Lung (tissue), 12 donors: ENCODE results near the gene USP37. TPM values are rescaled to one million over a fixed set of nuclear protein-coding genes. Genes with fewer than 3 reads are reported as not detected.

ENCODE experiments used
- ATAC-seq: fragments of 200-7000 bp; cut with Tn5 transposase; one replicate; pipeline ENCODE4 v1.9.1; 2020; ENCODE audit warnings: moderate number of reproducible peaks; ENCODE audit not compliant: insufficient read depth, low FRiP score
- DNase-seq, 3 donors: peaks; one replicate each; pipeline ENCODE4 v3.0.0-alpha.2; 2013 to 2017
- H3K27ac ChIP-seq, 2 donors: one replicate each; pipeline ENCODE4 v1.5.1; 2013; ENCODE audit warnings: mild to moderate bottlenecking in 2 of 2, moderate library complexity in 2 of 2, control low read depth in 1 of 2, inconsistent platforms in 1 of 2, low read depth in 1 of 2, low read length in 1 of 2
- H3K27me3 ChIP-seq, 3 donors: one replicate each; pipeline ENCODE4 v1.5.1; 2013; ENCODE audit warnings: low read length in 2 of 3; ENCODE audit not compliant: control insufficient read depth in 3 of 3, insufficient read depth in 3 of 3
- H3K36me3 ChIP-seq, 4 donors: one replicate each; pipeline ENCODE4 v1.5.1; 2013; ENCODE audit warnings: low read length in 4 of 4, mild to moderate bottlenecking in 1 of 4, moderate library complexity in 1 of 4; ENCODE audit not compliant: control insufficient read depth in 4 of 4, insufficient read depth in 4 of 4
- H3K4me1 ChIP-seq, 5 donors: one replicate each; pipeline ENCODE4 v1.5.1; 2013; ENCODE audit warnings: low read length in 5 of 5, mild to moderate bottlenecking in 2 of 5, moderate library complexity in 1 of 5; ENCODE audit not compliant: control insufficient read depth in 5 of 5, insufficient read depth in 5 of 5
- H3K4me3 ChIP-seq: one replicate; pipeline ENCODE4 v1.5.1; 2013; ENCODE audit warnings: mild to moderate bottlenecking, control low read depth, moderate library complexity
- H3K9ac ChIP-seq, 2 donors: one replicate each; pipeline ENCODE4 v1.5.1; 2013; ENCODE audit warnings: low read length in 2 of 2, control low read depth in 1 of 2; ENCODE audit not compliant: insufficient read depth in 1 of 2
- H3K9me3 ChIP-seq, 4 donors: one replicate each; pipeline ENCODE4 v1.5.1; 2013; ENCODE audit warnings: low read length in 3 of 4, mild to moderate bottlenecking in 1 of 4, moderate library complexity in 1 of 4; ENCODE audit not compliant: control insufficient read depth in 4 of 4, insufficient read depth in 3 of 4
- CTCF ChIP-seq: IDR thresholded peaks from 2 replicates; pipeline ENCODE4 v1.5.1; 2012; ENCODE audit warnings: mild to moderate bottlenecking; ENCODE audit errors: control extremely low read depth, extremely low read depth
- whole genome bisulfite sequencing, 2 donors: extraction: QIAGEN DNeasy Blood & Tissue Kit; methylation state at CpG; one replicate each; pipeline ENCODE4 v1.1.7; 2013; 5-methylcytosine and 5-hydroxymethylcytosine counted together
- polyA plus RNA-seq, 2 donors: library from polyadenylated mRNA; stranded (reverse); fragments of 200-250 nt; gene quantifications; one replicate each; pipeline ENCODE4 v1.2.1, GENCODE V29; 2013
- total RNA-seq, 2 donors: library from RNA; depleted of rRNA in 1 of 2; stranded (reverse); fragments of >200 nt in 1 of 2; gene quantifications; one replicate each; pipeline ENCODE4 v1.2.1, GENCODE V29; 2014 to 2021
- donor health status: control.
- donor health status: control.
- donor health status: Bipolar disorder and iron deficiency.
- donor health status: healthy.
- donor health status: DM: yes; HTN: yes; CAD: no.

The USP37 gene
- total and polyA plus RNA-seq, 4 donors: 2.6 to 23.5 (median 8.1) TPM

- TF ChIP-seq CTCF: no peak
- DNase-seq: no peak
- Histone ChIP-seq H3K4me3 (no peak overlapping the region), H3K27ac (no peak overlapping the region), H3K9ac (no peak overlapping the region), H3K27me3 (no peaks in the 10 kb centered on the region), H3K36me3 (peaks cover 0 to 2% (median under 1%) of the 10 kb centered on the region in 4 donors), H3K4me1 (no peaks in the 10 kb centered on the region), H3K9me3 (no peaks in the 10 kb centered on the region)
- ATAC-seq: no peak
- 96 to 98% methylated on average over 5 of the region's 5 CpGs for WGBS, 2 donors
Measured at GRCh38 chr2:218513676-218514075, 54.5 kb downstream of the USP37 start.

- no peaks in the 10 kb centered on the region for H3K9me3 ChIP-seq
- no peak for TF ChIP-seq CTCF
- no peaks in the 10 kb centered on the region for H3K27me3 ChIP-seq
- no peaks in the 10 kb centered on the region for H3K4me1 ChIP-seq
- H3K36me3 ChIP-seq: peaks cover 0 to 10% (median 3%) of the 10 kb centered on the region in 4 donors
- H3K4me3 ChIP-seq: no peak overlapping the region
- no peak overlapping the region for H3K9ac ChIP-seq
- DNase-seq (no peak), ATAC-seq (no peak)
- no peak overlapping the region for H3K27ac ChIP-seq
Measured at GRCh38 chr2:218508299-218508698, 59.9 kb downstream of the USP37 start.

GRCh38 chr2:218505754-218506371, 62.3 kb downstream of the USP37 start:
- peaks cover 0 to 13% (median 7%) of the 10 kb centered on the region in 5 donors for H3K4me1 ChIP-seq
- no peaks in the 10 kb centered on the region for H3K27me3 ChIP-seq
- 96 to 99% methylated on average over 6 of the region's 6 CpGs for WGBS, 2 donors
- no peak overlapping the region for H3K27ac ChIP-seq
- DNase-seq: no peak
- H3K4me3 ChIP-seq: no peak overlapping the region
- no peak for TF ChIP-seq CTCF
- ATAC-seq: no peak
- H3K36me3 ChIP-seq: peaks cover 0 to 10% (median 2%) of the 10 kb centered on the region in 4 donors
- H3K9me3 ChIP-seq: no peaks in the 10 kb centered on the region
- no peak overlapping the region for H3K9ac ChIP-seq

GRCh38 chr2:218501665-218502064, 66.5 kb downstream of the USP37 start:
- peak overlapping the region in 1 of 2 donors; percentile 60 for H3K27ac ChIP-seq
- H3K9me3 ChIP-seq: no peaks in the 10 kb centered on the region
- no peak for TF ChIP-seq CTCF
- H3K36me3 ChIP-seq: peaks cover 0 to 6% (median 3%) of the 10 kb centered on the region in 4 donors
- H3K4me1 ChIP-seq: peaks cover 0 to 13% (median 7%) of the 10 kb centered on the region in 5 donors
- DNase-seq (peak; percentile 14 to 86 (median 74)), ATAC-seq (no peak)
- no peak overlapping the region for H3K4me3 ChIP-seq
- H3K9ac ChIP-seq: peak overlapping the region in 1 of 2 donors; percentile 59
- WGBS, 2 donors: 36 to 54% methylated on average over 2 of the region's 2 CpGs
- H3K27me3 ChIP-seq: no peaks in the 10 kb centered on the region
